Loucy (cell line): ENCODE data around the gene PFKFB3.

Experiments used
- EZH2phosphoT487 ChIP-seq: fragments of 200-600 bp; IDR thresholded peaks from 2 replicates; pipeline ENCODE4 v1.6.1; 2018; ENCODE audit warnings: antibody characterized with exemption, mild to moderate bottlenecking, moderate library complexity, borderline replicate concordance
- TF ChIP-seq, protein P1 (sequence below): fragments of 200-600 bp; sonication (generic); conservative IDR thresholded peaks from 2 replicates; pipeline ENCODE4 v1.5.1; 2014; ENCODE audit warnings: mild to moderate bottlenecking, antibody characterized with exemption, low read length

DNA sequence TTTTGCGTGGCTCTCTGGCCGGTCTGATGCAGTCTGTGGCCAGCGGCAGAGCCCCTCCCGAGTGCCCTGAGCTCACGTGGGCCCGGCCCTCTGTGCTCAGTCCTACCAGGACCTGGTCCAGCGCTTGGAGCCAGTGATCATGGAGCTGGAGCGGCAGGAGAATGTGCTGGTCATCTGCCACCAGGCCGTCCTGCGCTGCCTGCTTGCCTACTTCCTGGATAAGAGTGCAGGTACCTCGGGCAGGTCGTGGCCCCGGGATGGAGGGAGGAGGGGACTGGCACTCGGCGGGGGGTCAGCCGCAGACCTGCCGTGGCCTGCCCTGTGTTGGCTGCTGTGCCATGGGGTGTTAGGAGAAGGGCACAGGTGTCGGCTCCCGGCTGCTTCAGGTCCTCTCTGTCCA lies 20.0 kb downstream of the PFKFB3 start:
- TF ChIP-seq, protein P1, sequence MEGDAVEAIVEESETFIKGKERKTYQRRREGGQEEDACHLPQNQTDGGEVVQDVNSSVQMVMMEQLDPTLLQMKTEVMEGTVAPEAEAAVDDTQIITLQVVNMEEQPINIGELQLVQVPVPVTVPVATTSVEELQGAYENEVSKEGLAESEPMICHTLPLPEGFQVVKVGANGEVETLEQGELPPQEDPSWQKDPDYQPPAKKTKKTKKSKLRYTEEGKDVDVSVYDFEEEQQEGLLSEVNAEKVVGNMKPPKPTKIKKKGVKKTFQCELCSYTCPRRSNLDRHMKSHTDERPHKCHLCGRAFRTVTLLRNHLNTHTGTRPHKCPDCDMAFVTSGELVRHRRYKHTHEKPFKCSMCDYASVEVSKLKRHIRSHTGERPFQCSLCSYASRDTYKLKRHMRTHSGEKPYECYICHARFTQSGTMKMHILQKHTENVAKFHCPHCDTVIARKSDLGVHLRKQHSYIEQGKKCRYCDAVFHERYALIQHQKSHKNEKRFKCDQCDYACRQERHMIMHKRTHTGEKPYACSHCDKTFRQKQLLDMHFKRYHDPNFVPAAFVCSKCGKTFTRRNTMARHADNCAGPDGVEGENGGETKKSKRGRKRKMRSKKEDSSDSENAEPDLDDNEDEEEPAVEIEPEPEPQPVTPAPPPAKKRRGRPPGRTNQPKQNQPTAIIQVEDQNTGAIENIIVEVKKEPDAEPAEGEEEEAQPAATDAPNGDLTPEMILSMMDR = no peak
- TF ChIP-seq EZH2phosphoT487 = no peak
